HG03045 (cell line): ENCODE data around the gene ADAM19.

Experiments
- ATAC-seq: cut with Tn5 transposase; IDR thresholded peaks from one replicate; pipeline ENCODE4 v1.9.1; 2021; ENCODE audit warnings: mild to moderate bottlenecking, moderate library complexity; ENCODE audit not compliant: unreplicated experiment

Gene ADAM19

DNA sequence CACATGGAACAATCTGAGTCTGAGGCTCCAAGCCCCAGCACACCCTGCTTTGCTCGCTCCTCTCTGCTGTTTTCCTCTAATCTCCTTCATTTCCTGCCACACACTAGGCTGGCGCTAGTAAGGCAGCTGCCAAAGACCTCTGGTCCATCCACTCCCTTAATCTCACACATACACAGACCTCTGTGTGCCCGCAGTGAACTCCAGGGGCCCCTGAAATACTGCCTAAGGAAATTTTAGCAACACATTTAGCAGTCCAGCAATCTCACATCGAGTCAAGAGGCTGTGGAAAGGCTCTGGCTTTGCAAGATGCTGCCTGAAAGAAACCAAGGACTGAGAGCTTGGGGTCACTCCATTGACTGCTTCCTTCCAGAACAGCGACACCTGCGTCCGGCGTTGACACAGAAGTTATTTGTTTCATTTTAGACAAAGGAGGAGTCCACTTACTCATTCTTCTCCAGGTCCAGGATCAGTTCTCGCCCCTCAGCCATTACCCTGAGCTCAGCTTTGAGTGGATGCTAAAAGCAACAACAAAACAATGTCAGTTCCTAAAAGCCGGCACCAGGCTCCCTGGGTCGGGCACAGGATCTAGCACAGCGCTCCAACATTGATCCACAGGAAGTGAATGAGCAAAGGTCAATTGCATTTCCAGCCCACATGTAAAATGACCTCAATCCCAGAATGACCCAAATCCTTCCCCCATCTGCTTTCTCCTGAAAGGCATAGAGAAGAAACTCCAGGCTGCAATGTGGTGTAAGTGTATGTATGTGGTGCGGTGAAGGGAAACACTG, 11.5 kb downstream of the ADAM19 start:
- no peak for ATAC-seq

DNA sequence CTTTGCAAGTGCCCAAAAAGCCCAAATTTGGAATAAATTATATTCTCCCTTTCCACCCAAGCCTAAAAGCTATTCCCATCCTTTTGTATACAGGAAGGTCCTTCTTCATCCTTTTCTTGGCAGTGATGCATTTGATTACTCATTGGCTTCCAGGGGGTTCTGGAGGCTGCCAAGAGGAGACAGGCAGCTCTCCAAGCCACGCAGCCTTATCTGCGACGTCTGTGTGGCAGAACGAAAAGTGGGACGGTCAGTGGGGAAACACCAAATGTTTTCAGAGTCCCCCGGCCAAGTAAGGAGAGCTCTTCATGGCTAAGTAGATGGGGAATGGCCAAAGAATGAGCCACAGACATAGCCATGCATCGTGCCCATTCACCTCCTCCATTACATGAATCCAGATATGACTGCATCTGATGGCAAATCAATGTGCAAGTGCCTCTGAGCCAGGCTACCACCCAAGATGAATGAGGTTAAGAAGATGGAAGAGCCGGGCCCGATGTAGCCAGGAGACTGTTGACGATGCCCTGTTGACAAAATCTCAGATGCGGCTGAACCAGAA, 12.1 kb downstream of the ADAM19 start:
- ATAC-seq = no peak

DNA sequence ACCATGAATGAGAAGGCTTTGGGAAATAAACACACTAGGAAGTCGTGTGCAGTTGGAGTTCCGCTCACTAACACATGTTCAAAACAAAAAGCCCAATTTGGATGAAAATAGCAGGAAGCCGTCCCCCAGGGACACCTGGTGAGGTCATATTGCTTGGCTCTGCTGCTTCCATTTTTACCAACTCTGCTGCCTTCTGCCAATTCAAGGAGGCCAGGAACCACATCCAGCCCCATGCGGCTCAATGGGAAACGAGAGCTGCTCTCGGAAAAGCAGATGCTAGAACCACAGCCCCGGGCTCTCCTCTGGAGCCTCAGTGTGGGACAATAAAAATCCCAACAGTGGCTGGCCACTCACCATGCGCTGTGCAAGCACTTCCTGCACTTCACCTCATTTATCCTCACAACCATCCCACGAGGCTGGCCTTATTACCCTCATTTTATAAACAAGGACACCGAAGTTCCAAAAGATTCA, 13.4 kb downstream of the ADAM19 start:
- ATAC-seq = no peak

DNA sequence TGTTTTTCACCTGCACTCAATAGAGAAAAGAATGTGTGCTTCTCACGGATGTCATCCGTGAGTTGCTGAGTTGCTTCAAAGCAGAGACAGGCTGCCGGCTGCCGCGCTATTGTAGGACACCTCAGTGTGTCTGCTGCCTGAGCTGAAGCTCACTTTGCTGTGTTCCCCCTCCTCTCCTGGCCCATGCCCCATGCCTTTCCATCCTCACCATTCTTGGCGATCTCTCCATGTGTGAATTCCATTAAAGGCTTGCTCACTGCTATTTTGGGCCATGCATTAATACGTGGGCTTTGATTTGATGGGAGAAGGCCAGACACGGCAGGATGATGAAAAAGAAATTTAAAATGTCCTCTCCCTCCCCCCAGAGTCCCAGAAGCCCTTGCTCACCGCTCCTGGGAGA, 14.5 kb downstream of the ADAM19 start:
- ATAC-seq = no peak

DNA sequence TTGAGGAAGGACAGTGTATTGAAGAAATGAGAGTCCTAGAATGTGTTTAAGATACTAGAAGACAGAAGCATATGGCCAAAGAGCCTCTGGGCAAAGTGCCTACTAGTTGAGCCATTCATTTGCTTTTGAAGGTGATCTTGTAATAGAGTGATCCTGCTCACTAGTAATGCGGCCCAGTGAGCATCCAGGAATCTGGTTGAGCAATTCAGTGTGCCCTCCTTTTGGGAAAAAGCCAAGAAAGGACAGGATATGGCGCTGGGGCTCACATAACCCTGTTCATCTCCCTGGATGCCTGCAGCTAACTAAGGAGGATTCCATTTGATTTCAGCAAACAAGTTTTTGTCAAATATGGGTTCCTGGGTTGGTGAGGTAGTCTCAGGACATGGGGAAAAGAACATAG, 16.3 kb downstream of the ADAM19 start:
- no peak for ATAC-seq

DNA sequence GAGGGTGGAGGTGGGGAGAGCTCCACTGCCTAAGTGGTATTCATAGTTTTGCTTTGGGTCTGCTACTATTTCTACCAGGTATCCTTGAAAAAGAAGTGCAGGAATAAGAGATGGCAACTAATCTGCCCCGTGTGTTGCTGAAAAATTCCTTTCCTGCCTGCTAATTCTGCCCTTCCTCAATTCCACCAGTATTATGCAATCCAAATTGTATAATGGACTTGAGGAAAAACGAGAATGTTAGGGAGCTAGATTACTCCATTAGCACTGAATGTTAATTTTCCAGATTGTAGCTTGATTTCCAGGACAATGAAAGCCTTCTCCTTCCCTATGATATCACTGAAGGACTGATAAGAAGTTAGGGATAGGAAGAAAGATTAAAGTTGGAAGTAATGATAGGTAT, 16.9 kb downstream of the ADAM19 start:
- no peak for ATAC-seq

DNA sequence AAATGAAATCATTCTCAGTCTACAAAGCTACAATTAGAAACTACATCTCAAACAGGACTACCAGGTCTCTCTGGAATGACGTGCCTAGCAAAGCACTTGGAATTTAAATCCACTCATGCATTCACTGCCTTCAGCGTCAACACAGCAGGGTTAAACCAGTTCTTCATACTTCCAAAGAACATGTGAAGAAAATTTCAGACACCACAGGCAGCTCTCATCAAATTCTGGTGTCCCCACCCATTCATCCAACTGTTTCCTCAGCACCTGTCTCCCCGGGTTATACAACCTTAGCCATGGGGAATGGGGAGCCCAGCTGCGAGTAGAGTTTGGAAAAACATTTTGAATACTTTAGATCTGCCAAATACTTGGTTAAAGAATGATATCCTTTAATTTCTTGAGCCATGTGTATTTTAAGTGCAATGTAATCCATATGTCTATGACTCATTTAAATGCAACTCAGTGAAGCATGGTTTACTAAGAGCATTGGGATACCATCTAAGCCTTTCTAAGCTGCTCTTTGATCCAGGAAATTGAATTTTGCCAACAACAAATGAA, 17.5 kb downstream of the ADAM19 start:
- no peak for ATAC-seq

DNA sequence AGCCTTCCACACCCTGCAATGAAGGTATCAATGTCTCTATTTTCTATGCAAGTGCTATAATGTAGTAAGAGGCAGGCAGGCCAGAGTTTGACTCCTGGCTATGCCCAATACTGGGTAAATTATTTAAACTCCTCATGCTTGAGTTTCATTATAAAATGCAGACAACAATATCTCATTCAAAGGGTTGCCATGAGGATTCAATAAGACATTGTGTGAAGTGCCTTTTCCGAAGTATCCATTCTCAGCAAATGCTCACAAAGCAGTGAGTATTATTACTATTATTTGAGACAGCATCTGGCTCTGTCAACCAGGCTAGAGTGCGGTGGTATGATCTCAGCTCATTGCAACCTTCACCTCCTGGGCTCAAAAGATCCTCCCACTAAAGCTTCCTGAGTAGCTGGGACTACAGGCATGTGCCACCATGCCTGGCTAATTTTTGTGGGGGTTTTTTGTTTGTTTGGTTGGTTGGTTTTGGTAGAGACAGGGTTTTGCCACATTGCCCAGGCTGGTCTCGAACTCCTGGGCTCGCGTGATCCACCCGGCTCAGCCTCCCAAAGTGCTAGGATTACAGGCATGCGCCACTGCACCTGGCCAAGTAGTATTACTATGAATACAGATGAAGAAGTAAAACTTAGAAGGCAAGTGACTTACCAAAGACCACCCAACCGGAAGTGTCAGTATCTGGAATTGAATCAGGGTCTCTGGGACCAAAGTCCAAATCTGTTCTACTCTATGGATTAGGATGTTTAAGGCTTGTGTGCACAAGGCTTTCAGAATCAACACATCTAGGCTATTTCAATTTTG, 18.8 kb downstream of the ADAM19 start:
- no peak for ATAC-seq

DNA sequence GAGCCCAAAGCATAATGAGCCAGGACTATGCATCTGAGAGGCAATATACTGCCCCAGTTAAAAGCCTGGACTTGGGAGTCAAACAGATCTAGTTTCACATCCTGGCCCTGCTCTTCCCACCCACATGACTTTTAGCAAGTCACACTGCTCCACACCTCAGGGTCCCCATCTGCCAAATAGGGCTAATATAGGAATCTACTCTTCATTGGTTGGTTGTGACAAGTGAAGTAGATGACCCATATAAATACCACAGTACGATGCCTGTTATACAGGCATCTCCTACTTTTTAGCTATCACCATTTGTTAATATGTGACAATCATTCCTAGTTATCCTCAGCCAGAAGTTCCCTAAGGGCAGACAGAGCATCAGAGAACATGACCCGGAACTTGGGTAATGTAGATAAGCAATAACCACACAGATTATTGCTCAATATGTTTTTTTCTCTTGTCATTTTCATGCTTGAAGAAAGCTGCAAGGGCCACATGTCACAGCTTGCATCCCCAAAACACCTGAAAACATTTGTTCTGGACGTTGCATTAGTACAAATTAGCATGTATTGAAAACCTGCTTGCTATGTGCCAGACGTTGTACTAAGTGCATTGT, 20.4 kb downstream of the ADAM19 start:
- no peak for ATAC-seq

DNA sequence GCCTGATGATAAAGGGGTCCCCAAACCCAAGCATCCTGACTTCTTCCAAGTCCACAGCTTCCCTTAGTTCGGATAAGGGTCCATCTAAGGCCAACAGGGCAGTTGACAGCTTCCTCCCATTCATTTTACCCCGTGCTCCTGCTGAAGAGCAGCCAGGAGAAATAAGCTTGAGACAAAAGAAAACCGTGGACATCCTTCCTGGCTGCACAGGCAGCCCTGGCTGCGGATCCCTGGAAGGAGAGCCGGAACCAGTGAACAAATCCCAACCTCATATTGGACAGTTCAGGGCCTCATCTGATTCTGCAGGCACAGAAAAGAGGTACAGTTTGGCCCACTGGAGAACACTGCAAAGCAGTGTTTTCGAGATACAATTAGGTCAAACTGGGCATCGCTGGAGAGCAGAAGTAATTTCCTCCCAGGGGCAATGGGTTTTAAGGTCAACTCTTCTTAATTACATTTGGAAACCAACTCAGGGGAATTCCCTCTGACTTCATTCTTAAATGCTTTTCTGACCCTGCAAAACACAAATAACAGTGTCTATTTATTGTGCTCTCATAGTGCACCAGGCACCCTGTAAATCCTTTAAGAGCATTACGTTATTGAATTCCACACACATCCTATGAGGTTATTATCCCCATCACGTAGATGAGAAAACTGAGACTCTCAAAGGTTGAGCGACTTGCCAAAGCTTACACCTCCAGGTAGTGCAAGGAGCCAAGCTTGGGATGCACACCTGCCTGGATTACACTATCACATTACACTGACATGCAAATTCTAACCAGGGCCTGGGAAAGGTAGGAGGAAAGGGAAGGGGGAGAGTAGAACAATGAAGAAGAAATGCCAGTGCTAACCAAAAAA, 21.2 kb downstream of the ADAM19 start:
- ATAC-seq = no peak

DNA sequence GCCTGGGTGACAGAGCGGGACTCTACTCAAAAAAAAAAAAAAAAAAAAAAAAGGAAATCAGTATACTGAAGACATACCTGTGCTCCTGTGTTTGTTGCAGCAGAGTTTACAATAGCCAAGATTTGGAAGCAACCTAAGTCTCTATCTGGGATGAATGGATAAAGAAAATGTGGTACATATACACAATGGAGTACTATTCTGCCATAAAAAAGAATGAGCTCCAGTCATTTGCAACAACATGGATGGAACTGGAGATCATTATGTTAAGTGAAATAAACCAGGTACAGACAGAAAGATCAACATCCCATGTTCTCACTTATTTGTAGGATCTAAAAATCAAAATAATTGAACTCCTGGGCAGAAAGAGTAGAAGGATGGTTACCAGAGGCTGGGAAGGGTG, 22.9 kb downstream of the ADAM19 start:
- ATAC-seq = no peak

DNA sequence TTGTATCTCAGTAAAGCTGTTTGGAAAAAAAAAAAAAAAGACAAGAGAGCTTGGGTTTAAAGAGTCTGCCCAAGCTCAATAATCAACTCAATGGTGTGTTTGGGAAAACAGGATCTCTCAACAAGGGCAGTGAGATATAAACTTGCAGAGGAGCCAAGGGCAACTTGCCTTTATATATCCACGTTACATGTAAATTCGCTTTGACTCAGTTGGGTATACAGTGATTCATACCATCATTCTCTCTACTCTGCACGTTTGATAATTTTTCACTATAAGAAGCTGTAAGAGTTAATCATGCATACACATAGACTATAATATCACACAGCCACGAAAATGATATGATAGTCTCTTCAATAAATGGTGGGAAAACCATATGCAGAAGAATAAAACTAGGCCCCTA, 24.9 kb downstream of the ADAM19 start:
- no peak for ATAC-seq

DNA sequence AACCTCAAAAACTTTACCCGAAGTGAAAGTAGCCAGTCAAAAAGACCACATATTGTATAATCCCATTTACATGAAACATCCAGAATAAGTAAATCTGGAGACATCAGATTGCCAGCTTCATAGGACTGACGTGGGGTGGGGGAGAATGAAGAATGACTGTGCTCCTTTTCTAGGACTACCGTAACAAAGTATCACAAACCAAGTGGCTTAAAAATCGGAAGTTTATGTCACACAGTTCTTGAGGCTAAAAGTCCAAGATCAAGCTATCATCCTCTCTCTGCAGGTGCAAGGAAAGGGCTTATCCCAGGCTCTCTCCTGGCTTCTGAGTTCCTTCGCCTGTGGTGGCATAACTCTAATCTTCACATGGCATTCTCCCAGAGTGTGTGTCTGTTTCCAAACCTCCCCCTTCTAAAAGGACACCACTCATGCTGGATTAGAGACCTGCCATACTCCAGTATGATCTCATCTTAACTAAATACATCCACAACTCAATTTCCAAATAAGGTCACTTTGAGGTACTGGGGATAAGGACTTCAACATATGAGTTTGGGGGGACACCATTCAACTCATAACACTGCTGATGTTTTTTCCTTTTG, 25.5 kb downstream of the ADAM19 start:
- no peak for ATAC-seq

DNA sequence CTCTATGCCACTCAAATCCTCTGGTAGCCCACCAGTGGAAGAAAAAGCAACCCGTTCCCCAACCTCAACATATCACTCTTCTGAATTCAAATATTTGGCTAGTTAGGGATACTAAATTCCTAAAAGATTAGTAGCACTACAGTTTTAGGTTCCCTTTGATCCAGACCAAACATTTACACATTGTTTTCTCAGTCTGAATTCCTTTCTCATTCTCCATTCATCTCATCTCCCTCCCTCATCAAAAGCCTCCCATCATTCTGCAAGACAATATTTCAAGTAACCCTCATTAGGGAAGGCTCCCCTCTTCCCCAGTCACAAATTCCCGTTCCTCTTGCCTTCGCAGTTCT, 26.3 kb downstream of the ADAM19 start:
- no peak for ATAC-seq

DNA sequence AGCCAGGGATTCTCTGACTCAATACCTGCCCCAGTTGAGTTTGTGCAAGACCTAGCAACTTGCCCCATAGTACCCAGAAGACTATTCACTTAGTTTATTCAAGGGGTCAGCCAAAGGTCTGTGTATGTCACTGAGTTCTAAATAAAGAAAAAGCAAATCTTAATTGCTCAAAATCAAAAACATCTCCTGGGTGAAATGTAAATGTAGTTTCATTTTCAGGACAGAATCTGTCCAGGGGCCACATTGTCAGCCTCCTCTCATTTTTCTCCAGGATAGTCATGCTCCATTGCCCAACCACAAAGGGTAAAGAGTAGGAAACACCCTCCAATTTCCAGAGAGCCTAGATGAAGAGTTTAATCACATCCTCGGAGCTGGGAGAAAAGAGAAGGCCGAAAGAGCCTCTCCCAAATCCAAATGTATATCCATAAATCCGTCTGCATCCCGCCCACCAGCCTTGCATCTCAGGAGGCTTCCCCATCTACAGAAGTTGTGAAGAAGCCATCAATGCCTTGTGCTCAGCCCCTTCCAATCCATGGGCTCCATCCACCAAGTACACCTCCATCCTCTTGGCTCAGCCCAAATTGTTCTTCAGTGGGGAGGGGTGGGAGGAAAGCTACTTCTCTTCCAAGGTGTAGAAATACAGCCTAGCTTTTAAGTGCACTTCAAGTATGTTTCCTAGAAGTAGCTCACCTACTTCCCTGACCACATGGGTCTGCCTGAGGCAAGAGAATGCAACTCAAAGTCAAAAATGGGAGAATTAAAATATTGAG, 26.9 kb downstream of the ADAM19 start:
- no peak for ATAC-seq

DNA sequence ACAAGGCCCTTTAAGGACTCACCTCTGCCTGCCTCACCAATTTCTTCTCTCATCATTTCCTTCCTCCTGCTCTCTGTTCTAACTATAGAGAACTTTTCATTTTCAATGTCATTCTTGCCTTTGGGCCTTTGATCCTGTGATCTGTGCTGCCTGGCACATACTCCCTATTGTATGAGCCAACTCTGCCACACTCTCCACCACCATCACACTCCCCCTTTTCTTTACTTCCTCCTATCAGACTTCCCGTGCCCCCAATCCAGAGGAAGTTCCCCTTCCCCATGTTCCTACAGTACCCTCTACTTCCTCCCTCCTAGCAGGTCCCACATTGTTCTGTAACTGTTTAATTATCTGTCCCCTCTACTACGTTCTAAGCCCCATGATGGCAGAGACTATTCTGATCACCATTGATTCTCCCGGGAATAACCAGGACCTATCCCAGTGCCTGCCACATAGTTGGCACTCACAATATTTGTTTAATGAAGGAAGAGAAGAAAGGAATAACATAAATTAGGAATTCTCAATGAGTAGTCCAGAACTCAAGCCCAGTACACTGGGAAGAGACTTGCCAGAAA, 27.5 kb downstream of the ADAM19 start:
- ATAC-seq = no peak

DNA sequence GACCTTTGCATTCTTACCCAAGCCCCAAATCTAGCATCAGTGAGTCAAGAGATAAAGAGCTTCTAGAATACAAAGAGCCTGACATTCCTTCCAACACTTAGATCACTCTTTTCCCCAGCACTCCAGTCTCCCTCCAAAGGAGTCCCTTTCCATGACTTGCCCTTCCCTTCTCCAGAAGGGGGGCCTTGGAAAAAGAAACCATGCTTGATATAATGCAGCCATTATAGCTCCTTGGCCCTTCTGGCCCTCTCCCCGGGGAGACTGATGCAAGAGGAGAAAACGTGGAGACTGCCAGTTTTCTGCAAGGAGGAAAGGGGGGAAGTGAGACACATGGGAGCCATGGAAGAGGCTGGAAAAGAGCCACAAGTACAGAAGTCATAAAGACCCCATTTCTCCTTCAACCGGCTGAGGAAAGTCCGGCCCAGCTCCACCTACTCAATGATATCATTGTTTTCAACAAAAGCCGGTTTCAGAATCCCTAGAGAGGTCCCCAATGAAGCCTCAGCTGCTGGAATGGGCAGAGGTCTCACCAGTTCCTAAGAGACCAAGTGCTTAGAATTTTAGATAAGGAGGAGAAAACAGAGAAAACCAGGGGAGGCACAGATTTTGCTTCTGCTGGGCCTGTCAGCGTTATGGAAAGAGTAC, 29.0 kb downstream of the ADAM19 start:
- ATAC-seq = no peak

DNA sequence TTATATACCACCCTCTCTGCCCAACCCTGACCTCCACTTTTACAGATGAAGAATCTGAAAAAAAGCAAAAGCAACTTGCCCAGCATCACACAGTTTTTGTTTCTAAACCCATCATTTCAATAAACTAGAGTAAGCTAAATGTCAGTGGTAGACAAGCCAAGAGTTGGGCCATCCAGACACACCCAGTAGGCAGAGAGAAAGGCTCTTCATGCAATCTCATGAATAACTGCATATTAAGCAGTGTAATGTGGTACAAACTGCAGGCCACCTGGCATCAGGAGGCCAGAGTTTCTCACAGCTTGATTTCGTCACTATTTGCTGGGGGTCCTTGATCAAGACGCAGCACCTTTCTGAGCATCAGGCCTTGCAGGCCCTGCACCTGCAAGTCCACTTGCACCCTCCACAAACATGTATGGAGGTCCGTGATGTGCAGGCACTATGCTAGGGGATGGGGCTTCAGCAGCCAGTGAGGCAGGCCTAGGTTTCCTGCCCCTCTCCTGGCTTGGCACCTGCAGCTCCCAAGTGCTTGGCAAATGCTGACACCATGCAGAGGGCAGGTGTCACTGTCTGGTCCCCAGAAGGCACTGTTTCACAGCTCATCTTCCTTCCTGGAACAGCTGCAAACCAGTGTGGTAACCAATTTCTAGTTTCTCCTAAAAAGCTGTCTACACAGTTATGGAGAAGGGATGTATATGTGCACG, 29.8 kb downstream of the ADAM19 start:
- ATAC-seq = no peak
